Lung (tissue), 12 donors: ENCODE results near the gene ZNF165. TPM values are rescaled to one million over a fixed set of nuclear protein-coding genes. Genes with fewer than 3 reads are reported as not detected.

Experiments used
- ATAC-seq: fragments of 200-7000 bp; cut with Tn5 transposase; one replicate; pipeline ENCODE4 v1.9.1; 2020; ENCODE audit warnings: moderate number of reproducible peaks; ENCODE audit not compliant: insufficient read depth, low FRiP score
- DNase-seq, 3 donors: peaks; one replicate each; pipeline ENCODE4 v3.0.0-alpha.2; 2013 to 2017
- H3K27ac ChIP-seq, 2 donors: one replicate each; pipeline ENCODE4 v1.5.1; 2013; ENCODE audit warnings: mild to moderate bottlenecking in 2 of 2, moderate library complexity in 2 of 2, control low read depth in 1 of 2, inconsistent platforms in 1 of 2, low read depth in 1 of 2, low read length in 1 of 2
- H3K27me3 ChIP-seq, 3 donors: one replicate each; pipeline ENCODE4 v1.5.1; 2013; ENCODE audit warnings: low read length in 2 of 3; ENCODE audit not compliant: control insufficient read depth in 3 of 3, insufficient read depth in 3 of 3
- H3K36me3 ChIP-seq, 4 donors: one replicate each; pipeline ENCODE4 v1.5.1; 2013; ENCODE audit warnings: low read length in 4 of 4, mild to moderate bottlenecking in 1 of 4, moderate library complexity in 1 of 4; ENCODE audit not compliant: control insufficient read depth in 4 of 4, insufficient read depth in 4 of 4
- H3K4me1 ChIP-seq, 5 donors: one replicate each; pipeline ENCODE4 v1.5.1; 2013; ENCODE audit warnings: low read length in 5 of 5, mild to moderate bottlenecking in 2 of 5, moderate library complexity in 1 of 5; ENCODE audit not compliant: control insufficient read depth in 5 of 5, insufficient read depth in 5 of 5
- H3K4me3 ChIP-seq: one replicate; pipeline ENCODE4 v1.5.1; 2013; ENCODE audit warnings: mild to moderate bottlenecking, control low read depth, moderate library complexity
- H3K9ac ChIP-seq, 2 donors: one replicate each; pipeline ENCODE4 v1.5.1; 2013; ENCODE audit warnings: low read length in 2 of 2, control low read depth in 1 of 2; ENCODE audit not compliant: insufficient read depth in 1 of 2
- H3K9me3 ChIP-seq, 4 donors: one replicate each; pipeline ENCODE4 v1.5.1; 2013; ENCODE audit warnings: low read length in 3 of 4, mild to moderate bottlenecking in 1 of 4, moderate library complexity in 1 of 4; ENCODE audit not compliant: control insufficient read depth in 4 of 4, insufficient read depth in 3 of 4
- CTCF ChIP-seq: IDR thresholded peaks from 2 replicates; pipeline ENCODE4 v1.5.1; 2012; ENCODE audit warnings: mild to moderate bottlenecking; ENCODE audit errors: control extremely low read depth, extremely low read depth
- WGBS, 2 donors: extraction: QIAGEN DNeasy Blood & Tissue Kit; methylation state at CpG; one replicate each; pipeline ENCODE4 v1.1.7; 2013; 5-methylcytosine and 5-hydroxymethylcytosine counted together
- polyA plus RNA-seq, 2 donors: library from polyadenylated mRNA; stranded (reverse); fragments of 200-250 nt; gene quantifications; one replicate each; pipeline ENCODE4 v1.2.1, GENCODE V29; 2013
- total RNA-seq, 2 donors: library from RNA; depleted of rRNA in 1 of 2; stranded (reverse); fragments of >200 nt in 1 of 2; gene quantifications; one replicate each; pipeline ENCODE4 v1.2.1, GENCODE V29; 2014 to 2021
- donor health status: control.
- donor health status: control.
- donor health status: Bipolar disorder and iron deficiency.
- donor health status: healthy.
- donor health status: DM: yes; HTN: yes; CAD: no.

ZNF165 gene
- total and polyA plus RNA-seq, 4 donors = 2.1 to 5.2 (median 3.3) TPM

- TF ChIP-seq CTCF = no peak
- H3K9ac ChIP-seq = peak overlapping the region; percentile 60 to 87
- peaks cover 0 to under 1% (median 0%) of the 10 kb centered on the region in 3 donors for H3K27me3 ChIP-seq
- WGBS, 2 donors = 20 to 31% methylated on average over 5 of the region's 5 CpGs
- peak overlapping the region; percentile 78 for H3K4me3 ChIP-seq
- DNase-seq = peak in 1 of 3 donors; percentile 38
- H3K27ac ChIP-seq = peak overlapping the region; percentile 74 to 96
- no peak for ATAC-seq
- H3K4me1 ChIP-seq = peaks cover 0 to 2% (median 0%) of the 10 kb centered on the region in 5 donors
- H3K36me3 ChIP-seq = no peaks in the 10 kb centered on the region
- H3K9me3 ChIP-seq = peaks cover 0 to 2% (median 0%) of the 10 kb centered on the region in 4 donors
Observed at GRCh38 chr6:28105245-28105639, 24.9 kb downstream of the ZNF165 start.

GRCh38 chr6:28107506-28107905 is 27.1 kb downstream of the ZNF165 start:
- DNase-seq = no peak
- 85 to 92% methylated on average over 3 of the region's 3 CpGs for WGBS, 2 donors
- no peak for TF ChIP-seq CTCF
- ATAC-seq = no peak
- Histone ChIP-seq H3K4me3 (no peak overlapping the region), H3K4me1 (peaks cover 0 to 2% (median 0%) of the 10 kb centered on the region in 5 donors), H3K36me3 (no peaks in the 10 kb centered on the region), H3K27ac (no peak overlapping the region), H3K27me3 (peaks cover 0 to 3% (median 0%) of the 10 kb centered on the region in 3 donors), H3K9me3 (peaks cover 0 to 2% (median 0%) of the 10 kb centered on the region in 4 donors), H3K9ac (no peak overlapping the region)

DNA sequence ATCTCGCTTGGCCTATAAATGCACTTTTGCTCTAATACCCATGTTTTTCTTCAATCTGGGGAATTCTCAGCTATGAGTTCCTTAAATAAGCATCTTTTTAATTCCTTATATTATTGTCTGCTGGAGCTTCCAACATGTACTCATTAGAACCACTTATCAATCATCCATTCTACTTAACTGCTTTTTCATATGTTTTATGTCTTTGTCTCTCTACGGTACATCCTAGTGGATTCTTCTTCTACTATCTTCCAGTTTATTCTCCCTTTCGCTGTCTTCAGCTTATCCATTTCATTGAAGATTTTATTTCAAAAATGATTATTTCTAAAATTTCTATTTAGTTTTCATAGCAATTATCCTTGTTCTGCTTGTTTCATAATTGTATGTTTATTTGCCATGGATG is 31.6 kb downstream of the ZNF165 start:
- Histone ChIP-seq H3K27ac (no peak overlapping the region), H3K9me3 (peaks cover 0 to 2% (median 0%) of the 10 kb centered on the region in 4 donors), H3K4me3 (no peak overlapping the region), H3K27me3 (peaks cover 0 to 3% (median 0%) of the 10 kb centered on the region in 3 donors), H3K9ac (no peak overlapping the region), H3K36me3 (peaks cover 8 to 15% (median 13%) of the 10 kb centered on the region in 4 donors), H3K4me1 (no peaks in the 10 kb centered on the region)
- ATAC-seq = no peak
- 82 to 95% methylated on average over 3 of the region's 3 CpGs for WGBS, 2 donors
- DNase-seq = no peak
- TF ChIP-seq CTCF = no peak

DNA sequence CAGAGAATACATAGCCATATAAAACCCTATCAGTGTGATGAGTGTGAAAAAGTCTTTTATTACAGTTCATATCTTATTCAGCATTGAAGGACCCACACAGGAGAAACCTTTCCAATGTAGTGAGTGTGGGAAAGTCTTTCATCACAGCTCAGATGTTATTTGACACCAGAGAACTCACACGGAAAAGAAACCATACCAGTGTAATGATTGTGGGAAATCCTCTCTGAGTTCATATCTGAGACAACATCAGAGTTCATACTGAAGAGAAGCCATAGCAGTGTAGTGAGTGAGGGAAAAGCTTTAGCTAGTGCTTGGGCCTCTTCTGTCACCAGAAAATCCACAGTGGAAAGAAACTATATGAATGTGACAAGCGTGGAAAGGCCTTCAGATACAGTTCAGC is 35.4 kb downstream of the ZNF165 start:
- WGBS, 2 donors = 74 to 87% methylated on average over 2 of the region's 2 CpGs

More for the DNA sequence above, 35.4 kb downstream of the ZNF165 start:
- H3K4me1 ChIP-seq = no peaks in the 10 kb centered on the region
- no peak overlapping the region for H3K4me3 ChIP-seq
- ATAC-seq (no peak), DNase-seq (no peak)
- H3K27me3 ChIP-seq = no peaks in the 10 kb centered on the region
- H3K9ac ChIP-seq = no peak overlapping the region
- H3K9me3 ChIP-seq = no peaks in the 10 kb centered on the region
- peaks cover 12 to 22% (median 20%) of the 10 kb centered on the region in 4 donors for H3K36me3 ChIP-seq
- no peak overlapping the region for H3K27ac ChIP-seq
- no peak for TF ChIP-seq CTCF
